ENCODE data around the gene PTRH2.

DNA sequence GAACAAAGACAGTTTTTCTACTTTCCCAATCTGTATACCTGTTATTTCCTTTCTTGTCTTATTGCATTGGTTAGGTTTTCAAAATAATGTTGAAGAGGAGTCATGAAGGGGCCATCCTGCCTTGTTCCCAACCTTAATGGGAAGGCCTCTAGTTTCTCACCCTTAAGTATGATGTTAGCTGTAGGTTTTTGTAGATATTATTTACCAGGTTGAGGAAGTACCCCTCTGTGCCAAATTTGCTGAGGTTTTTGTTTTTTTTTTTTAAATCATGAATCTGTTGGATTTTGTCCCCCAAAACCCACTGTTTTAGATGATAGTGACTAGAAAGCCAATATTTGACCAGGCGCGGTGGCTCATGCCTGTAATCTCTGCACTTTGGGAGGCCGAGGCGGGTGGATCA lies 36.6 kb upstream of the PTRH2 start:
- TF ChIP-seq CTCF (IDR thresholded peaks at IDR 0.05) (no peak), POLR2A (IDR thresholded peaks at IDR 0.05) (no peak), POLR2AphosphoS5 (IDR thresholded peaks at IDR 0.05; ENCODE audit: insufficient read depth in 1 of 2, low read depth in 1 of 2) (no peak)
